H9 (cell line): ENCODE results near the gene NFS1. TPM values are rescaled to one million over a fixed set of nuclear protein-coding genes. Genes with fewer than 3 reads are reported as not detected.

Experiments
- DNase-seq: peaks from one replicate; pipeline ENCODE4 v3.0.0-alpha.2; 2017
- H2AFZ ChIP-seq: one replicate; pipeline ENCODE4 v1.6.1; 2013; ENCODE audit warnings: mild to moderate bottlenecking, low read length, control low read depth, moderate library complexity
- H2AK5ac ChIP-seq: 2 replicates; pipeline ENCODE4 v1.6.1; 2013; ENCODE audit warnings: low read length, control low read depth, mixed read lengths; ENCODE audit not compliant: insufficient read length
- H2BK120ac ChIP-seq: one replicate; pipeline ENCODE4 v1.6.1; 2013; ENCODE audit warnings: low read depth, mild to moderate bottlenecking, low read length, control low read depth, inconsistent platforms; ENCODE audit not compliant: poor library complexity, severe bottlenecking
- H2BK12ac ChIP-seq: 2 replicates; pipeline ENCODE4 v1.6.1; 2013; ENCODE audit warnings: low read length, control low read depth, mixed read lengths, low read depth; ENCODE audit not compliant: insufficient read length
- H2BK15ac ChIP-seq: 2 replicates; pipeline ENCODE4 v1.6.1; 2013; ENCODE audit warnings: low read depth, low read length, control low read depth
- H2BK20ac ChIP-seq: one replicate; pipeline ENCODE4 v1.6.1; 2013; ENCODE audit warnings: low read depth, mild to moderate bottlenecking, low read length, control low read depth, inconsistent platforms; ENCODE audit not compliant: poor library complexity, severe bottlenecking
- H2BK5ac ChIP-seq: 2 replicates; pipeline ENCODE4 v1.6.1; 2013; ENCODE audit warnings: low read length, control low read depth, mixed read lengths; ENCODE audit not compliant: insufficient read length
- H3K14ac ChIP-seq: 2 replicates; pipeline ENCODE4 v1.6.1; 2013; ENCODE audit warnings: low read length, control low read depth; ENCODE audit not compliant: insufficient read depth
- H3K18ac ChIP-seq: 2 replicates; pipeline ENCODE4 v1.6.1; 2013; ENCODE audit warnings: low read depth, mild to moderate bottlenecking, mixed read lengths, low read length, control low read depth; ENCODE audit not compliant: insufficient read length
- H3K23ac ChIP-seq: 2 replicates; pipeline ENCODE4 v1.6.1; 2013; ENCODE audit warnings: low read length, control low read depth, mixed read lengths, low read depth; ENCODE audit not compliant: insufficient read length
- H3K23me2 ChIP-seq: 2 replicates; pipeline ENCODE4 v1.6.1; 2013; ENCODE audit warnings: low read depth, mild to moderate bottlenecking, mixed read lengths, low read length, control low read depth; ENCODE audit not compliant: insufficient read length, poor library complexity, severe bottlenecking
- H3K27ac ChIP-seq: 2 replicates; pipeline ENCODE4 v1.5.1; 2013; ENCODE audit warnings: low read length, control low read depth, mixed read lengths, low read depth; ENCODE audit not compliant: insufficient read length
- H3K27me3 ChIP-seq: 2 replicates; pipeline ENCODE4 v1.6.1; 2013; ENCODE audit warnings: low read length, control low read depth, inconsistent platforms; ENCODE audit not compliant: insufficient read depth
- H3K4ac ChIP-seq: 2 replicates; pipeline ENCODE4 v1.6.1; 2013; ENCODE audit warnings: low read depth, mild to moderate bottlenecking, control low read depth, inconsistent platforms, low read length, moderate library complexity
- H3K4me1 ChIP-seq: 2 replicates; pipeline ENCODE4 v1.6.1; 2013; ENCODE audit warnings: low read length, control low read depth, inconsistent platforms; ENCODE audit not compliant: insufficient read depth
- H3K4me2 ChIP-seq: 2 replicates; pipeline ENCODE4 v1.6.1; 2013; ENCODE audit warnings: low read length, control low read depth, mixed read lengths; ENCODE audit not compliant: insufficient read length, insufficient read depth
- H3K56ac ChIP-seq: 2 replicates; pipeline ENCODE4 v1.6.1; 2013; ENCODE audit warnings: low read depth, mild to moderate bottlenecking, mixed read lengths, low read length, control low read depth; ENCODE audit not compliant: insufficient read length
- H3K79me1 ChIP-seq: 2 replicates; pipeline ENCODE4 v1.6.1; 2013; ENCODE audit warnings: low read depth, mild to moderate bottlenecking, moderate library complexity, low read length, control low read depth, inconsistent platforms; ENCODE audit not compliant: insufficient read depth, poor library complexity, severe bottlenecking
- H3K79me2 ChIP-seq: 2 replicates; pipeline ENCODE4 v1.6.1; 2013; ENCODE audit warnings: low read length, control low read depth, inconsistent platforms; ENCODE audit not compliant: insufficient read depth
- H3K9ac ChIP-seq: 2 replicates; pipeline ENCODE4 v1.6.1; 2013; ENCODE audit warnings: low read length, control low read depth, mixed read lengths; ENCODE audit not compliant: insufficient read length; ENCODE audit errors: extremely low read depth
- H3K9me3 ChIP-seq: one replicate; pipeline ENCODE4 v1.6.1; 2013; ENCODE audit warnings: low read depth, low read length, inconsistent platforms; ENCODE audit not compliant: control insufficient read depth
- H3T11ph ChIP-seq: one replicate; pipeline ENCODE4 v1.6.1; 2013; ENCODE audit warnings: mild to moderate bottlenecking, low read length, control low read depth, inconsistent platforms
- H4K20me1 ChIP-seq: one replicate; pipeline ENCODE4 v1.6.1; 2013; ENCODE audit not compliant: control insufficient read depth, insufficient read length, insufficient read depth
- H4K5ac ChIP-seq: 2 replicates; pipeline ENCODE4 v1.6.1; 2013; ENCODE audit warnings: low read depth, mild to moderate bottlenecking, mixed read lengths, low read length, control low read depth; ENCODE audit not compliant: insufficient read length
- H4K8ac ChIP-seq: replicated peaks from 2 replicates; pipeline ENCODE4 v1.6.1; 2013; ENCODE audit warnings: low read length, control low read depth, mixed read lengths, low read depth; ENCODE audit not compliant: insufficient read length
- H4K91ac ChIP-seq: 2 replicates; pipeline ENCODE4 v1.6.1; 2013; ENCODE audit warnings: low read depth, mild to moderate bottlenecking, moderate library complexity, mixed read lengths, low read length, control low read depth; ENCODE audit not compliant: insufficient read length
- H3K27ac Mint-ChIP-seq, 3 experiments: 2 replicates in 2 of 3; 3 replicates in 1 of 3; pipeline ENCODE4 v1.8.0; 2020 to 2021; ENCODE audit warnings: mixed read lengths in 3 of 3, mild to moderate bottlenecking in 1 of 3, moderate library complexity in 1 of 3
- H3K27me3 Mint-ChIP-seq: 2 replicates; pipeline ENCODE4 v1.8.0; 2021; ENCODE audit warnings: low read depth, mild to moderate bottlenecking, moderate library complexity, mixed read lengths
- H3K36me3 Mint-ChIP-seq, 3 experiments: 2 replicates in 2 of 3; 3 replicates in 1 of 3; pipeline ENCODE4 v1.8.0; 2020 to 2021; ENCODE audit warnings: low read depth in 3 of 3, mixed read lengths in 3 of 3; ENCODE audit not compliant: insufficient read depth in 1 of 3
- H3K4me1 Mint-ChIP-seq, 2 experiments: 2 replicates each; pipeline ENCODE4 v1.8.0; 2020; ENCODE audit warnings: mixed read lengths in 2 of 2
- H3K4me3 Mint-ChIP-seq, 2 experiments: 2 replicates in 1 of 2; 3 replicates in 1 of 2; pipeline ENCODE4 v1.8.0; 2020 to 2021; ENCODE audit warnings: mild to moderate bottlenecking in 2 of 2, mixed read lengths in 2 of 2, moderate library complexity in 1 of 2
- H3K9me3 Mint-ChIP-seq, 2 experiments: 2 replicates in 1 of 2; 3 replicates in 1 of 2; pipeline ENCODE4 v1.8.0; 2020; ENCODE audit warnings: mild to moderate bottlenecking in 2 of 2, mixed read lengths in 2 of 2, moderate library complexity in 1 of 2
- WGBS: extraction: QIAGEN DNeasy Blood & Tissue Kit; methylation state at CpG from one replicate; pipeline ENCODE4 v1.1.7; 2013; ENCODE audit warnings: missing lambda C conversion rate, low lambda C conversion rate, mixed read lengths; ENCODE audit not compliant: insufficient read length; ENCODE audit errors: extremely low coverage; 5-methylcytosine and 5-hydroxymethylcytosine counted together
- total RNA-seq: library from RNA; stranded (reverse); gene quantifications from 2 replicates; pipeline ENCODE4 v1.2.1, GENCODE V29; 2021
- TF ChIP-seq, protein P1 (sequence below): fragments of 200-600 bp; sonication (generic); conservative IDR thresholded peaks from 3 replicates; pipeline ENCODE4 v1.8.0; 2021; ENCODE audit warnings: antibody characterized with exemption, mild to moderate bottlenecking

The NFS1 gene
- total RNA-seq, 1 experiment from 2014 or later: 26.6 TPM

DNA sequence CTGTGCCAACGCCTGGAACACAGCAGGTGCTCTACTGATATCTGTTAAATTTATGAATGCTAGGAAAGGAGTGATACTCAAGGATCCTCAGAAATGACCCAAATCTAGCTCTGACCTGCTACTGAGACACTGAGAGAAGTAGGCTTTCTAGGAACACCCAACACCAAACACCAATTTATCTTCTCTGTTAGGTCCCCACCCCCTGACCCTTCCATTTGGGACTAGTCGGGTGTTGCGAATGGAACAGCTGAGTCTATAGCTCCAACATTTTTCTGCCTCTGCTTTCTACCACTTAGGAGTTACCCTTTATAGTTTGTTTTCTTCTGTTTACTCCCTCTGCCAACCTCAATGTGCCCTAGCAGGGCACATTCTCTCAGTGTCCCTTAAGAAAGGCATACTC is 58.4 kb downstream of the NFS1 start:
- H4K20me1 ChIP-seq: no peaks in the 10 kb centered on the region

More for the DNA sequence above, 58.4 kb downstream of the NFS1 start:
- no peak overlapping the region for H3K56ac ChIP-seq
- no peaks in the 10 kb centered on the region for H3K23me2 ChIP-seq
- H3K23ac ChIP-seq: no peak overlapping the region
- H3K79me2 ChIP-seq: peaks cover 8% of the 10 kb centered on the region; the same call in 1 of the 2 replicates
- peaks cover 1% of the 10 kb centered on the region; the same call in 1 of the 2 replicates for H3K4me1 ChIP-seq
- H3K4me3 Mint-ChIP-seq: no peak overlapping the region
- peaks cover 6% of the 10 kb centered on the region for H3K79me1 ChIP-seq
- no CpG with 5 or more reads among the region's 3 CpGs for WGBS
- no peaks in the 10 kb centered on the region for H3K9me3 Mint-ChIP-seq
- TF ChIP-seq, protein P1, sequence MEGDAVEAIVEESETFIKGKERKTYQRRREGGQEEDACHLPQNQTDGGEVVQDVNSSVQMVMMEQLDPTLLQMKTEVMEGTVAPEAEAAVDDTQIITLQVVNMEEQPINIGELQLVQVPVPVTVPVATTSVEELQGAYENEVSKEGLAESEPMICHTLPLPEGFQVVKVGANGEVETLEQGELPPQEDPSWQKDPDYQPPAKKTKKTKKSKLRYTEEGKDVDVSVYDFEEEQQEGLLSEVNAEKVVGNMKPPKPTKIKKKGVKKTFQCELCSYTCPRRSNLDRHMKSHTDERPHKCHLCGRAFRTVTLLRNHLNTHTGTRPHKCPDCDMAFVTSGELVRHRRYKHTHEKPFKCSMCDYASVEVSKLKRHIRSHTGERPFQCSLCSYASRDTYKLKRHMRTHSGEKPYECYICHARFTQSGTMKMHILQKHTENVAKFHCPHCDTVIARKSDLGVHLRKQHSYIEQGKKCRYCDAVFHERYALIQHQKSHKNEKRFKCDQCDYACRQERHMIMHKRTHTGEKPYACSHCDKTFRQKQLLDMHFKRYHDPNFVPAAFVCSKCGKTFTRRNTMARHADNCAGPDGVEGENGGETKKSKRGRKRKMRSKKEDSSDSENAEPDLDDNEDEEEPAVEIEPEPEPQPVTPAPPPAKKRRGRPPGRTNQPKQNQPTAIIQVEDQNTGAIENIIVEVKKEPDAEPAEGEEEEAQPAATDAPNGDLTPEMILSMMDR: no peak
- no peaks in the 10 kb centered on the region for H3K27me3 ChIP-seq
- H3K9me3 ChIP-seq: no peaks in the 10 kb centered on the region
- no peak overlapping the region for H2BK20ac ChIP-seq
- no peaks in the 10 kb centered on the region; a peak in 1 of 7 replicates for H3K36me3 Mint-ChIP-seq
- no peak overlapping the region for H2AK5ac ChIP-seq
- no peak overlapping the region for H3K14ac ChIP-seq
- H2BK15ac ChIP-seq: no peak overlapping the region
- H3K27ac ChIP-seq: no peak overlapping the region
- H2BK120ac ChIP-seq: no peak overlapping the region
- H2AFZ ChIP-seq: no peak overlapping the region
- no peak overlapping the region for H3K4me2 ChIP-seq
- no peak for DNase-seq
- no peak overlapping the region for H3T11ph ChIP-seq
- no peak overlapping the region for H2BK5ac ChIP-seq
- peak overlapping the region; percentile 6 to 87 (median 11); a peak in 2 of 7 replicates for H3K27ac Mint-ChIP-seq
- H4K5ac ChIP-seq: no peak overlapping the region
- H3K9ac ChIP-seq: no peak overlapping the region
- H3K27me3 Mint-ChIP-seq: no peaks in the 10 kb centered on the region; the same call in 1 of the 2 replicates
- no peak overlapping the region for H4K8ac ChIP-seq
- H3K4me1 Mint-ChIP-seq: peaks cover 47 to 56% of the 10 kb centered on the region in 2 experiments
- H4K91ac ChIP-seq: no peak overlapping the region
- H2BK12ac ChIP-seq: no peak overlapping the region
- no peak overlapping the region for H3K18ac ChIP-seq
- no peak overlapping the region for H3K4ac ChIP-seq
